BLaER1 treated with 17β-estradiol and CSF1 and Interleukin-3, amounts not matched to agents 10 nM and 100 nM (cell line): ENCODE measurements around the gene PCYT2.
A peak's percentile ranks its signal among the peaks of the same experiment; 100 is the strongest.

Experiments
- H3K27ac ChIP-seq, 11 experiments: shearing (Covaris generic); formaldehyde crosslinking; 2 replicates each; pipeline ENCODE4 v1.8.1; 2022
- H3K27me3 ChIP-seq, 11 experiments: shearing (Covaris generic); formaldehyde crosslinking; 2 replicates each; pipeline ENCODE4 v1.8.1; 2022
- H3K36me3 ChIP-seq, 11 experiments: shearing (Covaris generic); formaldehyde crosslinking; 2 replicates each; pipeline ENCODE4 v1.8.1; 2022
- H3K4me1 ChIP-seq, 10 experiments: shearing (Covaris generic); formaldehyde crosslinking; 2 replicates each; pipeline ENCODE4 v1.8.1; 2022
- H3K4me2 ChIP-seq, 11 experiments: shearing (Covaris generic); formaldehyde crosslinking; 2 replicates each; pipeline ENCODE4 v1.8.1; 2022
- H3K4me3 ChIP-seq, 10 experiments: shearing (Covaris generic); formaldehyde crosslinking; 2 replicates each; pipeline ENCODE4 v1.8.1; 2022
- H3K9ac ChIP-seq, 11 experiments: shearing (Covaris generic); formaldehyde crosslinking; 2 replicates each; pipeline ENCODE4 v1.8.1; 2022
- H3K9me3 ChIP-seq, 11 experiments: shearing (Covaris generic); formaldehyde crosslinking; replicated peaks in 1 of 11; 2 replicates each; pipeline ENCODE4 v1.8.1; 2022
- H4K20me1 ChIP-seq, 11 experiments: shearing (Covaris generic); formaldehyde crosslinking; 2 replicates each; pipeline ENCODE4 v1.8.1; 2022
- Cebpa-rat ChIP-seq, 11 experiments: shearing (Covaris generic); IDR thresholded peaks; 2 replicates each; pipeline ENCODE4 v1.8.1; 2022

Gene PCYT2

GRCh38 chr17:81870981-81871386, 40.2 kb downstream of the PCYT2 start, which contains the start of gene ARHGDIA:
Gene ARHGDIA, minus strand, starts transcription at chr17:81871337. Its CDS starts 1,407 bp downstream, at chr17:81869930.
- peaks cover 24 to 42% (median 37%) of the 10 kb centered on the region in 11 experiments for H3K36me3 ChIP-seq

GRCh38 chr17:81870131-81870980, 40.8 kb downstream of the PCYT2 start:
- Histone ChIP-seq H3K27me3 (no peaks in the 10 kb centered on the region), H3K4me1 (peaks cover 54 to 71% (median 66%) of the 10 kb centered on the region in 10 experiments), H3K4me3 (peak overlapping the region; percentile 76 to 99 (median 96)), H3K36me3 (peaks cover 24 to 48% (median 38%) of the 10 kb centered on the region in 11 experiments), H3K9ac (peak overlapping the region; percentile 95 to 100 (median 100)), H3K4me2 (peak overlapping the region; percentile 89 to 99 (median 97)), H3K9me3 (no peaks in the 10 kb centered on the region), H3K27ac (peak overlapping the region; percentile 96 to 100 (median 100)), H4K20me1 (peaks cover 51 to 55% (median 54%) of the 10 kb centered on the region in 11 experiments)
- TF ChIP-seq Cebpa-rat (IDR thresholded peaks at IDR 0.05): no peak

More at GRCh38 chr17:81870981-81871386, 40.2 kb downstream of the PCYT2 start, which contains the start of gene ARHGDIA:
- Histone ChIP-seq H3K9ac (peak within 1 kb of the TSS; percentile 95 to 100 (median 100)), H4K20me1 (peaks cover 44 to 49% (median 48%) of the 10 kb centered on the region in 11 experiments), H3K27me3 (no peaks in the 10 kb centered on the region), H3K9me3 (no peaks in the 10 kb centered on the region), H3K4me2 (peak within 1 kb of the TSS; percentile 93 to 100 (median 99)), H3K27ac (peak within 1 kb of the TSS; percentile 96 to 100 (median 100)), H3K4me3 (peak within 1 kb of the TSS; percentile 76 to 99 (median 96)), H3K4me1 (peaks cover 47 to 65% (median 59%) of the 10 kb centered on the region in 10 experiments)
- TF ChIP-seq Cebpa-rat (IDR thresholded peaks at IDR 0.05): no peak

- H3K9me3 ChIP-seq: no peaks in the 10 kb centered on the region
- peak overlapping the region; percentile 96 to 100 (median 100); a peak in 21 of 22 replicates for H3K27ac ChIP-seq
- peak overlapping the region; percentile 76 to 99 (median 96) for H3K4me3 ChIP-seq
- H3K36me3 ChIP-seq: peaks cover 24 to 53% (median 39%) of the 10 kb centered on the region in 11 experiments
- no peak for TF ChIP-seq Cebpa-rat (IDR thresholded peaks at IDR 0.05)
- peaks cover 58 to 80% (median 71%) of the 10 kb centered on the region in 10 experiments for H3K4me1 ChIP-seq
- peaks cover 55 to 63% (median 61%) of the 10 kb centered on the region in 11 experiments for H4K20me1 ChIP-seq
- H3K9ac ChIP-seq: peak overlapping the region; percentile 95 to 100 (median 100)
- no peaks in the 10 kb centered on the region for H3K27me3 ChIP-seq
- H3K4me2 ChIP-seq: peak overlapping the region; percentile 89 to 99 (median 97)
Observed at GRCh38 chr17:81869221-81870130, 41.7 kb downstream of the PCYT2 start.

- Histone ChIP-seq H4K20me1 (peaks cover 55 to 70% (median 68%) of the 10 kb centered on the region in 11 experiments), H3K36me3 (peaks cover 24 to 53% (median 42%) of the 10 kb centered on the region in 11 experiments), H3K9ac (peak overlapping the region; percentile 95 to 100 (median 100); a peak in 21 of 22 replicates)
Observed at GRCh38 chr17:81868674-81869220, 42.5 kb downstream of the PCYT2 start.

GRCh38 chr17:81867991-81868673, 43.1 kb downstream of the PCYT2 start:
- Histone ChIP-seq H3K4me1 (peaks cover 68 to 85% (median 78%) of the 10 kb centered on the region in 10 experiments), H3K9me3 (no peaks in the 10 kb centered on the region), H3K9ac (peak overlapping the region; percentile 47 to 88 (median 60); a peak in 20 of 22 replicates), H4K20me1 (peaks cover 55 to 75% (median 68%) of the 10 kb centered on the region in 11 experiments), H3K4me2 (peak overlapping the region; percentile 53 to 99 (median 68)), H3K27me3 (no peaks in the 10 kb centered on the region), H3K4me3 (no peak overlapping the region), H3K27ac (peak overlapping the region in 10 of 11 experiments; percentile 34 to 78 (median 55); a peak in 15 of 22 replicates), H3K36me3 (peaks cover 24 to 58% (median 46%) of the 10 kb centered on the region in 11 experiments)
- TF ChIP-seq Cebpa-rat (IDR thresholded peaks at IDR 0.05): no peak

More at GRCh38 chr17:81868674-81869220, 42.5 kb downstream of the PCYT2 start:
- TF ChIP-seq Cebpa-rat (IDR thresholded peaks at IDR 0.05): no peak
- H3K9me3 ChIP-seq: no peaks in the 10 kb centered on the region
- peak overlapping the region in 8 of 11 experiments; percentile 40 to 100 (median 100); a peak in 8 of 22 replicates for H3K27ac ChIP-seq
- peak overlapping the region; percentile 89 to 99 (median 97) for H3K4me2 ChIP-seq
- peak overlapping the region; percentile 76 to 99 (median 96) for H3K4me3 ChIP-seq
- H3K27me3 ChIP-seq: no peaks in the 10 kb centered on the region
- H3K4me1 ChIP-seq: peaks cover 65 to 85% (median 75%) of the 10 kb centered on the region in 10 experiments

GRCh38 chr17:81867170-81867990, 43.8 kb downstream of the PCYT2 start:
- Histone ChIP-seq H4K20me1 (peaks cover 55 to 77% (median 68%) of the 10 kb centered on the region in 11 experiments), H3K36me3 (peaks cover 24 to 63% (median 46%) of the 10 kb centered on the region in 11 experiments), H3K4me2 (peak overlapping the region; percentile 53 to 99 (median 68)), H3K9ac (peak overlapping the region; percentile 47 to 88 (median 60); a peak in 20 of 22 replicates), H3K4me1 (peaks cover 68 to 85% (median 78%) of the 10 kb centered on the region in 10 experiments), H3K27ac (peak overlapping the region in 10 of 11 experiments; percentile 34 to 78 (median 55); a peak in 19 of 22 replicates), H3K4me3 (0 out of 20 replicates have a peak overlapping the region, but pooled peaks of 1 of the 10 experiments have one; percentile 1), H3K9me3 (no peaks in the 10 kb centered on the region), H3K27me3 (no peaks in the 10 kb centered on the region)
- TF ChIP-seq Cebpa-rat (IDR thresholded peaks at IDR 0.05): no peak
